ENCODE data around the gene SELP. TPM values are rescaled to one million over a fixed set of nuclear protein-coding genes. Genes with fewer than 3 reads are reported as not detected.

Gene SELP
- total RNA-seq, 2 donors from 2014 or later: 9.1 to 10.8 TPM

GRCh38 chr1:169548282-169548681 lies 81.6 kb downstream of the SELP start:
- intact Hi-C loops (cut with DNase I): loop anchor here (5.0 to 10.0 kb wide), 3 partner anchors 183 to 1206 kb away; partner anchors contain the start of genes BLZF1 and NME7
- Histone ChIP-seq H3K4me3 (no peak overlapping the region), H3K27me3 (replicated peaks; ENCODE audit: insufficient read depth) (no peaks in the 10 kb centered on the region), H3K4me1 (replicated peaks) (no peaks in the 10 kb centered on the region), H3K36me3 (no peaks in the 10 kb centered on the region), H3K27ac (no peak overlapping the region), H3K9me3 (no peaks in the 10 kb centered on the region)
- 70% methylated on average over 2 of the region's 2 CpGs for WGBS
- no peak for TF ChIP-seq POLR2AphosphoS5 (IDR thresholded peaks at IDR 0.05)
- TF ChIP-seq POLR2A (IDR thresholded peaks at IDR 0.05): no peak
- no peak for TF ChIP-seq CTCF (IDR thresholded peaks at IDR 0.05)
- no peak for DNase-seq (ENCODE audit: low spot score)

- intact Hi-C loops (cut with DNase I): loop anchor here (1.0 to 10.0 kb wide), 4 partner anchors 80 to 1204 kb away; partner anchors contain the start of genes BLZF1 and NME7
- no peak overlapping the region for H3K4me3 ChIP-seq
- H3K36me3 ChIP-seq: no peaks in the 10 kb centered on the region
- 64% methylated on average over 15 of the region's 15 CpGs for WGBS
- TF ChIP-seq POLR2AphosphoS5 (IDR thresholded peaks at IDR 0.05): no peak
- TF ChIP-seq CTCF (IDR thresholded peaks at IDR 0.05): peak; percentile 29 to 91 (median 85)
- no peak for TF ChIP-seq POLR2A (IDR thresholded peaks at IDR 0.05)
- DNase-seq (ENCODE audit: low spot score): peak; percentile 73
- H3K4me1 ChIP-seq (replicated peaks): no peaks in the 10 kb centered on the region
- no peaks in the 10 kb centered on the region for H3K9me3 ChIP-seq
- H3K27me3 ChIP-seq (replicated peaks; ENCODE audit: insufficient read depth): no peaks in the 10 kb centered on the region
- no peak overlapping the region for H3K27ac ChIP-seq
Observed at GRCh38 chr1:169546087-169546995, 83.6 kb downstream of the SELP start.

- 90% methylated on average over 2 of the region's 2 CpGs for WGBS
- intact Hi-C loops (cut with DNase I): loop anchor here (5.0 to 10.0 kb wide), 3 partner anchors 181 to 1203 kb away; partner anchors contain the start of genes BLZF1 and NME7
Observed at GRCh38 chr1:169545472-169545871, 84.5 kb downstream of the SELP start.

GRCh38 chr1:169538998-169539871 lies 90.7 kb downstream of the SELP start:
- Histone ChIP-seq H3K4me3 (no peak overlapping the region), H3K36me3 (no peaks in the 10 kb centered on the region), H3K27ac (no peak overlapping the region), H3K4me1 (replicated peaks) (no peaks in the 10 kb centered on the region), H3K27me3 (replicated peaks; ENCODE audit: insufficient read depth) (no peaks in the 10 kb centered on the region), H3K9me3 (no peaks in the 10 kb centered on the region)
- 75% methylated on average over 3 of the region's 3 CpGs for WGBS
- no peak for TF ChIP-seq POLR2A (IDR thresholded peaks at IDR 0.05)
- no peak for TF ChIP-seq CTCF (IDR thresholded peaks at IDR 0.05)
- no peak for TF ChIP-seq POLR2AphosphoS5 (IDR thresholded peaks at IDR 0.05)
- DNase-seq (ENCODE audit: low spot score): no peak
- intact Hi-C loops (cut with DNase I): no loop called here

More at GRCh38 chr1:169545472-169545871, 84.5 kb downstream of the SELP start:
- no peak for TF ChIP-seq POLR2AphosphoS5 (IDR thresholded peaks at IDR 0.05)
- TF ChIP-seq POLR2A (IDR thresholded peaks at IDR 0.05): no peak
- TF ChIP-seq CTCF (IDR thresholded peaks at IDR 0.05): no peak
- Histone ChIP-seq H3K4me3 (no peak overlapping the region), H3K36me3 (no peaks in the 10 kb centered on the region), H3K27me3 (replicated peaks; ENCODE audit: insufficient read depth) (no peaks in the 10 kb centered on the region), H3K4me1 (replicated peaks) (no peaks in the 10 kb centered on the region), H3K27ac (no peak overlapping the region), H3K9me3 (no peaks in the 10 kb centered on the region)
- DNase-seq (ENCODE audit: low spot score): no peak

Other genes with a start within 250 kb of the SELP start
- 1 to 10 TPM in 1 of 2 donors, under 1 TPM in 1; 0.32 to 5.6 TPM for gene CCDC181, start 202.7 kb downstream of the SELP start, total RNA-seq
- gene SLC19A2, start 144.2 kb downstream of the SELP start, total RNA-seq: 10 to 100 TPM; 10.6 to 18.7 TPM
- 1 to 10 TPM; 1.1 to 8.4 TPM for gene F5, start 43.6 kb downstream of the SELP start, total RNA-seq
- 1 to 10 TPM; 1.3 to 4.8 TPM for gene SELL, start 81.5 kb upstream of the SELP start, total RNA-seq
- gene SELE, start 104.0 kb upstream of the SELP start, total RNA-seq: 1 to 10 TPM; 1.7 to 3.0 TPM
- gene METTL18, start 164.8 kb upstream of the SELP start, total RNA-seq: 1 to 10 TPM; 5.7 to 7.5 TPM